GM23248 (cell line): ENCODE results near the gene CAMSAP2.

Experiments
- EZH2 ChIP-seq: fragments of 200-600 bp; sonication (generic); IDR thresholded peaks from 2 replicates; pipeline ENCODE4 v1.6.1; 2018; ENCODE audit warnings: antibody characterized with exemption, mild to moderate bottlenecking; ENCODE audit not compliant: insufficient read depth, poor library complexity, severe bottlenecking
- EZH2phosphoT487 ChIP-seq: fragments of 200-600 bp; sonication (generic); IDR thresholded peaks from 2 replicates; pipeline ENCODE4 v1.6.1; 2018; ENCODE audit warnings: antibody characterized with exemption, moderate library complexity, mild to moderate bottlenecking, low read depth; ENCODE audit not compliant: insufficient read depth

- TF ChIP-seq EZH2 (no peak), EZH2phosphoT487 (no peak)
Measured at GRCh38 chr1:200846398-200846797, 107.7 kb downstream of the CAMSAP2 start.
